ENCODE measurements around the gene FATE1. TPM values are rescaled to one million over a fixed set of nuclear protein-coding genes. Genes with fewer than 3 reads are reported as not detected.

The FATE1 gene
- total RNA-seq, 2 donors from 2014 or later, result not detected

GRCh38 chrX:151711154-151711553 lies 4.7 kb upstream of the FATE1 start:
- H3K27me3 Mint-ChIP-seq (ENCODE audit: insufficient read depth), result no peaks in the 10 kb centered on the region
- no peak overlapping the region for H3K4me3 Mint-ChIP-seq
- no peak overlapping the region for H3K4me3 ChIP-seq (ENCODE audit: low read length)
- H3K36me3 ChIP-seq (ENCODE audit: control insufficient read depth, insufficient read depth, low read length), result no peaks in the 10 kb centered on the region
- no peak overlapping the region for H3K27ac ChIP-seq (ENCODE audit: low read depth, low read length)
- peaks cover 13% of the 10 kb centered on the region for H3K4me1 Mint-ChIP-seq
- no peaks in the 10 kb centered on the region for H3K27me3 ChIP-seq (ENCODE audit: control insufficient read depth, insufficient read depth, low read length, poor library complexity, severe bottlenecking)
- H3K9me3 ChIP-seq (ENCODE audit: control insufficient read depth, low read length), result no peaks in the 10 kb centered on the region
- WGBS, 2 experiments (ENCODE audit: insufficient coverage in 1 of 2, insufficient read length in 1 of 2), result 75 to 100% methylated on average over 1 to 5 of the region's 5 CpGs
- no peak overlapping the region for H3K27ac Mint-ChIP-seq
- no peaks in the 10 kb centered on the region for H3K4me1 ChIP-seq (ENCODE audit: control insufficient read depth, insufficient read depth, low read length)
- no peaks in the 10 kb centered on the region for H3K36me3 Mint-ChIP-seq (ENCODE audit: low read depth)
- H3K9me3 Mint-ChIP-seq, result peaks cover 39% of the 10 kb centered on the region
- DNase-seq, result peak; percentile 50
- no peak overlapping the region for H3K9ac ChIP-seq (ENCODE audit: extremely low read depth, low read length, poor library complexity, severe bottlenecking)
- no peak for TF ChIP-seq CTCF (conservative IDR thresholded peaks at IDR 0.05)

DNA sequence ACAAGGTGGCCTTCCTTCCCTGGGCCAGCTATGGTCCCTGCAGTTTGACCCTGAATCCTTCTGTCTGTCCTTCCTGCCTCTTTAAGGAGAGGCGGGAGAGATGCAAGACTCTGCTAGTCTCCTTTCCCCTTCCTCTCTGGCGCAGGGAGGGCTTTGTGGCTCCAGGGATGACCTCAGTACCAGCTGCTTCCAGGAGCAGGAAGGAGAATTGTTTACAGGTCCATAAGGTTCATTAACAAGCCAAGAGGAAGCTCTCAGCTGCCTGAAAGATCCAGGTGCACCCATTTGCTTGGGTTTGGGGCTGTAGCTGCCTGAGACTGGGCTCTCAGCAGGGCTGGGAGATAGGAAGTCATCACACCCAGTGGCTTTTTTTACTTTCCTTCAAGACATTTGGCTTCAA lies 4.0 kb upstream of the FATE1 start:
- Mint-ChIP-seq H3K27ac (no peak overlapping the region), H3K36me3 (ENCODE audit: low read depth) (no peaks in the 10 kb centered on the region), H3K9me3 (peaks cover 46% of the 10 kb centered on the region), H3K4me1 (peaks cover 13% of the 10 kb centered on the region), H3K4me3 (no peak overlapping the region), H3K27me3 (ENCODE audit: insufficient read depth) (no peaks in the 10 kb centered on the region)
- Histone ChIP-seq H3K27ac (ENCODE audit: low read depth, low read length) (no peak overlapping the region), H3K9me3 (ENCODE audit: control insufficient read depth, low read length) (no peaks in the 10 kb centered on the region), H3K9ac (ENCODE audit: extremely low read depth, low read length, poor library complexity, severe bottlenecking) (no peak overlapping the region), H3K36me3 (ENCODE audit: control insufficient read depth, insufficient read depth, low read length) (no peaks in the 10 kb centered on the region), H3K4me3 (ENCODE audit: low read length) (no peak overlapping the region), H3K4me1 (ENCODE audit: control insufficient read depth, insufficient read depth, low read length) (no peaks in the 10 kb centered on the region), H3K27me3 (ENCODE audit: control insufficient read depth, insufficient read depth, low read length, poor library complexity, severe bottlenecking) (no peaks in the 10 kb centered on the region)
- DNase-seq, result peak; percentile 50
- no peak for TF ChIP-seq CTCF (conservative IDR thresholded peaks at IDR 0.05)
- WGBS, 2 experiments (ENCODE audit: insufficient coverage in 1 of 2, insufficient read length in 1 of 2), result 60% methylated on average over 1 of the region's 2 CpGs; no CpG with 5 or more reads in 1 of the 2 experiments

GRCh38 chrX:151712253-151712652 lies 3.6 kb upstream of the FATE1 start:
- no peak for DNase-seq
- Histone ChIP-seq H3K4me1 (ENCODE audit: control insufficient read depth, insufficient read depth, low read length) (no peaks in the 10 kb centered on the region), H3K27ac (ENCODE audit: low read depth, low read length) (no peak overlapping the region), H3K27me3 (ENCODE audit: control insufficient read depth, insufficient read depth, low read length, poor library complexity, severe bottlenecking) (no peaks in the 10 kb centered on the region), H3K9me3 (ENCODE audit: control insufficient read depth, low read length) (no peaks in the 10 kb centered on the region), H3K36me3 (ENCODE audit: control insufficient read depth, insufficient read depth, low read length) (no peaks in the 10 kb centered on the region), H3K4me3 (ENCODE audit: low read length) (no peak overlapping the region), H3K9ac (ENCODE audit: extremely low read depth, low read length, poor library complexity, severe bottlenecking) (no peak overlapping the region)
- Mint-ChIP-seq H3K27me3 (ENCODE audit: insufficient read depth) (no peaks in the 10 kb centered on the region), H3K9me3 (peaks cover 48% of the 10 kb centered on the region), H3K4me1 (peaks cover 13% of the 10 kb centered on the region), H3K27ac (no peak overlapping the region), H3K36me3 (ENCODE audit: low read depth) (no peaks in the 10 kb centered on the region), H3K4me3 (no peak overlapping the region)
- no peak for TF ChIP-seq CTCF (conservative IDR thresholded peaks at IDR 0.05)
- 97% methylated on average over 3 of the region's 3 CpGs; no CpG with 5 or more reads in 1 of the 2 experiments for WGBS, 2 experiments (ENCODE audit: insufficient coverage in 1 of 2, insufficient read length in 1 of 2)
